Stimulated activated naive CD8-positive, alpha-beta T cell treated with anti-CD3 and anti-CD28 coated beads, Interleukin-15, amount 100 ng/mL, for 72 hours (primary cell): ENCODE results near the gene CDKAL1.

ENCODE experiments used
- ATAC-seq: fragments of 150-1000 bp; cut with Tn5 transposase; 2 replicates; pipeline ENCODE4 v1.10.0; 2021; ENCODE audit warnings: mild to moderate bottlenecking, moderate library complexity
- DNase-seq, 2 donors: peaks; one replicate each; pipeline ENCODE4 v3.0.0; 2021 to 2022
- H3K27ac Mint-ChIP-seq, 2 donors: one replicate each; pipeline ENCODE4 v1.8.0; 2022; ENCODE audit warnings: mild to moderate bottlenecking in 2 of 2, mixed read lengths in 2 of 2, moderate library complexity in 2 of 2
- H3K27me3 Mint-ChIP-seq: one replicate; pipeline ENCODE4 v1.8.0; 2022; ENCODE audit warnings: mixed read lengths
- H3K4me1 Mint-ChIP-seq: one replicate; pipeline ENCODE4 v1.8.0; 2022; ENCODE audit warnings: mild to moderate bottlenecking, mixed read lengths
- H3K4me3 Mint-ChIP-seq, 2 donors: one replicate each; pipeline ENCODE4 v1.8.0; 2022; ENCODE audit warnings: mild to moderate bottlenecking in 2 of 2, mixed read lengths in 2 of 2, moderate library complexity in 1 of 2
- H3K9me3 Mint-ChIP-seq, 2 donors: one replicate each; pipeline ENCODE4 v1.8.0; 2022; ENCODE audit warnings: mixed read lengths in 2 of 2

Gene CDKAL1

DNA sequence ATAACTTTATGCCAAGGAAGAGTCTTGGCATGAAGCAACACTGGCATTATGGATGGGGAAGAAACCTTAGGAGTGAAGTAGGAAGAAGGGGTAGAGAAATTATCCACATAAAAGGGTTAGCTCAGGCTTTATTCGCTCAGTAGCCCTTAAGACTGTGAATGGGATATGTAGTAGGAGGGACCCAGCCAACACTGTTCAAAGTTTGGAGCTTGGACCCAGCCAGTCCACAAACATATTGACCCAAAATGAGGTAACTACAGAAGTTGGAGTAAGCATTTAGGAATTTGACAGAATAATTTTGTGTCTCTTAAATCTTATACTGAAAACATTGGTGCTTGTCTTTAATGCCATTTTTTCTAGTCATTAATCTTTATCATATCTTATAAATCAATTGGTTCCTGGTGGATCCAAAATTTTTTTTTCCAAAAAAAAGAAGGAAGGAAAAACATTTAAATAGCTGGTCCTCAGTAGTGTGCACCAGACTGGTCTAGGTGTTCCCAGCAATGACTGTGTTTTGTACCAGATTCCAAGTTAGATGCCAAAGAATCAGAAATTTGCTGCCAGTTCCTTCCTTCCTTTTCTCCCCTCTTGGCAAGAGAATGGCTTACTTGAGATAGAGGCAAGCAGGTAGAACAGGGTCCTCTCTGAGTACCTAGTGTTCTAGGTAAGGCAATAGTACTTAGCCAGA lies 607.5 kb downstream of the CDKAL1 start:
- Mint-ChIP-seq H3K27ac (no peak overlapping the region), H3K9me3 (no peaks in the 10 kb centered on the region), H3K4me3 (no peak overlapping the region), H3K27me3 (no peaks in the 10 kb centered on the region), H3K4me1 (no peaks in the 10 kb centered on the region)
- ATAC-seq (no peak), DNase-seq (no peak)

DNA sequence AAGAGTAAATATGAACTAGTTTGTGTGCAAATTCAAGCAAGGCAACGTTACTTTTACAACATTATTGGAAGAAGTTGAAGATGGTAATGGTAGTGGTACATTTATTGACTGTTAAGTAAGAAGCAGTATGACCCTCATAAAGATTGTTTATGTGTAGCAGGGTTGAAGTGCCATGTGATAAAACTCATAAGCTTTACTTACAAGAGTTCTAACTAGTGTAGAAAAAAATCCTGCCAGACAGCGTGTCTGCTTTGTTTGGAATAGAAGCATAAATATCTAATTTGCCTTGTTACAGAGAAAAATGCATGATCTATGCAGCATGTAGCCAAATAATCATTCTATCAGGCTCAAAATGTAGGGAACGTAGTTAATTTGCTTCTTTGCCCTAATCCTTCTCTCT lies 608.5 kb downstream of the CDKAL1 start:
- Mint-ChIP-seq H3K27ac (no peak overlapping the region), H3K27me3 (no peaks in the 10 kb centered on the region), H3K9me3 (no peaks in the 10 kb centered on the region), H3K4me3 (no peak overlapping the region), H3K4me1 (no peaks in the 10 kb centered on the region)
- ATAC-seq (no peak), DNase-seq (no peak)

- Mint-ChIP-seq H3K9me3 (no peaks in the 10 kb centered on the region), H3K27ac (no peak overlapping the region), H3K27me3 (no peaks in the 10 kb centered on the region), H3K4me1 (no peaks in the 10 kb centered on the region), H3K4me3 (no peak overlapping the region)
- DNase-seq (no peak), ATAC-seq (no peak)
These were observed 609.4 kb downstream of the CDKAL1 start for GRCh38 chr6:21143645-21144044.

- no peaks in the 10 kb centered on the region for H3K9me3 Mint-ChIP-seq
- H3K27ac Mint-ChIP-seq, result no peak overlapping the region
These were observed 610.7 kb downstream of the CDKAL1 start for GRCh38 chr6:21144928-21145327.

GRCh38 chr6:21147995-21148394 lies 613.7 kb downstream of the CDKAL1 start:
- DNase-seq (no peak), ATAC-seq (no peak)
- Mint-ChIP-seq H3K9me3 (no peaks in the 10 kb centered on the region), H3K4me3 (no peak overlapping the region), H3K27me3 (no peaks in the 10 kb centered on the region), H3K4me1 (no peaks in the 10 kb centered on the region), H3K27ac (no peak overlapping the region)

More at GRCh38 chr6:21144928-21145327, 610.7 kb downstream of the CDKAL1 start:
- DNase-seq (no peak), ATAC-seq (no peak)
- H3K4me3 Mint-ChIP-seq, result no peak overlapping the region
- no peaks in the 10 kb centered on the region for H3K27me3 Mint-ChIP-seq
- H3K4me1 Mint-ChIP-seq, result no peaks in the 10 kb centered on the region

DNA sequence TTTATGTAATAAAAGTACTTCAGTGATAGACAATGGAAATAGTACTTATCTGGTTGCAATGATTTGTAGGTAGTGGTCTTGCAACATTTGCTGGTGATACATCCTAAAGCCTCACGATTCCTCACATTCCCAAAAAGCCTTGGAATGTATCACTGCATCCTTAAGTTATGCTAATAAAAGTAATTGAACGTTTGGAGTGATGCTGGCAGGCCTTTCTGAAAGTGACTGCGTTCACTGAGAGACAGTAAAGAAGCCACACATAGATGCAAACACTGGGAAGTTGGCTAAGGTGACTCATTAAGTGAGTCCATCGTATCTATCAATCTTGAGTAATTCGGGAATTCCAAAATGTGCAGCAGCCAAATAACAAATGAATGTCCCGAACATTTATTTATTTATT lies 615.2 kb downstream of the CDKAL1 start:
- no peaks in the 10 kb centered on the region for H3K9me3 Mint-ChIP-seq
- H3K27me3 Mint-ChIP-seq, result no peaks in the 10 kb centered on the region
- no peak overlapping the region for H3K4me3 Mint-ChIP-seq
- no peaks in the 10 kb centered on the region for H3K4me1 Mint-ChIP-seq
- DNase-seq (no peak), ATAC-seq (no peak)
- H3K27ac Mint-ChIP-seq, result no peak overlapping the region

- no peak for ATAC-seq
- DNase-seq, result no peak
- no peak overlapping the region for H3K4me3 Mint-ChIP-seq
- H3K4me1 Mint-ChIP-seq, result no peaks in the 10 kb centered on the region
- no peaks in the 10 kb centered on the region for H3K27me3 Mint-ChIP-seq
- no peak overlapping the region for H3K27ac Mint-ChIP-seq
- H3K9me3 Mint-ChIP-seq, result no peaks in the 10 kb centered on the region
These were observed 616.4 kb downstream of the CDKAL1 start for GRCh38 chr6:21150667-21151066.

- no peaks in the 10 kb centered on the region for H3K27me3 Mint-ChIP-seq
- no peak overlapping the region for H3K4me3 Mint-ChIP-seq
- H3K27ac Mint-ChIP-seq, result no peak overlapping the region
- no peaks in the 10 kb centered on the region for H3K9me3 Mint-ChIP-seq
- ATAC-seq (no peak), DNase-seq (no peak)
- no peaks in the 10 kb centered on the region for H3K4me1 Mint-ChIP-seq
These were observed 616.9 kb downstream of the CDKAL1 start for GRCh38 chr6:21151119-21151518.

DNA sequence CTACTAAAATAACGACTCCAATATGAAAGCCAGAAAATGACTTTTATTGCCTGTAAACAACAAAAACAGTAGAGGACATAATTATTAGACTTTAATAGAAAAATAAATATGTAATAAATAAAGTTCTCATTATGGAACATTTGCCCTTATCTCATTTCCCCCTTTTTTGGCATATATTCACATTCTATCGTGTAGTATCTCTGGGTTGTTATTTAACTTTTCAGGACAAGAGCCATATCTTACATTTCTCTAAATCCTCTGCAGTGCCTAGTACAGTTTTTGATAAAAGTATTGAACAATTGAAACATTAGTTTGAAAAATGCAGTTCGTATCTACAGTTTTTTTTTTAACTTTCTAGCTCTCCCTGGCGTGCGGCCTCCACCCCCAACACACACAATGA lies 617.3 kb downstream of the CDKAL1 start:
- Mint-ChIP-seq H3K27me3 (no peaks in the 10 kb centered on the region), H3K27ac (no peak overlapping the region), H3K4me1 (no peaks in the 10 kb centered on the region), H3K4me3 (no peak overlapping the region), H3K9me3 (no peaks in the 10 kb centered on the region)
- DNase-seq, result no peak
- no peak for ATAC-seq

DNA sequence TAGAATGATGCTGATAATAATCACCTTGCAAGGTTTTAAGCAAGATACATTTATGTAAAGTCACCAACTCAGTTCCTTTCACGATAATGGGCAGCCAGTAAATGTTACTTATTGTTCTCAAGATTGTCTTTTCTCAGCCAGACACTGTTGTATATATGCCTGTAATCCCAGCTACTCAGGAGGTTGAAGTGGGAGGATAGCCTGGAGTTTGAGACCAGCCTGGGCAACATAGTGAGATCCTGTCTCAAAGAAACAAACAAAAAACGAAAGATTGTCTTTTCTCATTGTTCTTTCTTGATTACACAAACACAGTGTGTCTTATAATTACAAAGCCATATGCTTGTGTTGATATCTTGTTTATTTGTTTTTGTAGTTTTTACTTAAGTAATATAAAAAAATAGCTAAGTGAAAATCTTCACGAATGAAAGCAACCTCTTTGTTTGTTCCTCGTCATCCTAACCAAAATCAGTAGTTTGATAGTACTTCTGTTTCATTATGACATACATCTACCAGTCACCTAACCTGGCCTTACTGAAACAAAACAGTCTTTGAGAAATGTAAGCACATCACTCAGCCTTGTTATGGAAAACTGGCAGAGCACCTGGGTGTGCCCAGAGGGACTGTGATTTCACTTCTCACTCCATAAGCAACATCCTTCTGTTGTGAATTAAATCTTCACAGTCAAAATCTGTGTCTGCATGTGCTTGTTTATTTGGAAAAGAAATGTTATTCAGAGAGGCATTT lies 623.1 kb downstream of the CDKAL1 start:
- Mint-ChIP-seq H3K9me3 (no peaks in the 10 kb centered on the region), H3K27me3 (no peaks in the 10 kb centered on the region), H3K4me1 (no peaks in the 10 kb centered on the region), H3K4me3 (no peak overlapping the region), H3K27ac (no peak overlapping the region)
- DNase-seq (no peak), ATAC-seq (no peak)

- Mint-ChIP-seq H3K27ac (no peak overlapping the region), H3K9me3 (no peaks in the 10 kb centered on the region), H3K27me3 (no peaks in the 10 kb centered on the region), H3K4me3 (no peak overlapping the region), H3K4me1 (peaks cover 7% of the 10 kb centered on the region)
- no peak for ATAC-seq
- DNase-seq, result no peak
These were observed 623.9 kb downstream of the CDKAL1 start for GRCh38 chr6:21158149-21158548.

GRCh38 chr6:21158873-21159272 lies 624.6 kb downstream of the CDKAL1 start:
- Mint-ChIP-seq H3K4me1 (peaks cover 13% of the 10 kb centered on the region), H3K27me3 (no peaks in the 10 kb centered on the region), H3K4me3 (no peak overlapping the region), H3K27ac (no peak overlapping the region), H3K9me3 (no peaks in the 10 kb centered on the region)
- no peak for ATAC-seq
- no peak for DNase-seq

DNA sequence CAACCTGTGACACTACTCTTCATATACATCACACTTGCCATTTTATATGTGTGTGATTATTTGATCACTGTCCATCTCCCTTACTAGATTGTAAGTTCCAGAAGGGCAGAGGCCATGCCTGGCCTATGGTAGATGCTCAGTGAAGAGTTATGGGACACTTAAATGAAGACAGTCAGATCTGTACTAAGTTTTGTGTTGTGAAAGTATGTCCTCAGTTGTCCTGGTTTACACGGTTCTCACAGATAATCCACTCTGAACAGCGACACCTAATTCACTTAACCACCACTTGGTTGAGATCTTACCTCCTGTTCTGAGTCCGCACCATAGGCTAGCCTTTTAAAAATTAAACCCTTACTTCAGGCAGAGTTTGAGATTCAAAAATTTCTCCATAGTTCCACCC lies 625.2 kb downstream of the CDKAL1 start:
- Mint-ChIP-seq H3K4me3 (no peak overlapping the region), H3K27me3 (no peaks in the 10 kb centered on the region), H3K4me1 (peaks cover 16% of the 10 kb centered on the region), H3K27ac (no peak overlapping the region), H3K9me3 (no peaks in the 10 kb centered on the region)
- ATAC-seq (no peak), DNase-seq (no peak)

DNA sequence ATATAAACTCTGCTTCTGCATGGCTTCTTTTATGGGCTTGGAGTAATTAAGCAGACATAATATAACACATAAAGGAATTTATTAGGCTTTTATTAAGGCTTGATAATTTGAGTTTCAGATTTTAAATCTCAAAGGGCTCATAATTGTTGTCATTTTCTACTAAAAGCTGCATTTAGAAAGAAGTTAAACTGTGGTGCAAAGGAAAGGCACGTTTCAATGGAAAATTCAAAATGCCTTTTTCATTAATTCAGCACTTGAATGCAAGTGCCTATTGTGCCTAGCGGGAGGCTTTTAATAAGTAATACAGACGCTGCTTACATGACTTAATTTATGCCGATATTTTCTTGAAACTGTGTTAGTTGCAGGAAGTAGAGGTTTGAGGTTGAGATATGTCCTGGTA lies 627.5 kb downstream of the CDKAL1 start:
- Mint-ChIP-seq H3K4me3 (no peak overlapping the region), H3K4me1 (peaks cover 25% of the 10 kb centered on the region), H3K27me3 (no peaks in the 10 kb centered on the region), H3K27ac (no peak overlapping the region), H3K9me3 (no peaks in the 10 kb centered on the region)
- DNase-seq (no peak), ATAC-seq (no peak)

DNA sequence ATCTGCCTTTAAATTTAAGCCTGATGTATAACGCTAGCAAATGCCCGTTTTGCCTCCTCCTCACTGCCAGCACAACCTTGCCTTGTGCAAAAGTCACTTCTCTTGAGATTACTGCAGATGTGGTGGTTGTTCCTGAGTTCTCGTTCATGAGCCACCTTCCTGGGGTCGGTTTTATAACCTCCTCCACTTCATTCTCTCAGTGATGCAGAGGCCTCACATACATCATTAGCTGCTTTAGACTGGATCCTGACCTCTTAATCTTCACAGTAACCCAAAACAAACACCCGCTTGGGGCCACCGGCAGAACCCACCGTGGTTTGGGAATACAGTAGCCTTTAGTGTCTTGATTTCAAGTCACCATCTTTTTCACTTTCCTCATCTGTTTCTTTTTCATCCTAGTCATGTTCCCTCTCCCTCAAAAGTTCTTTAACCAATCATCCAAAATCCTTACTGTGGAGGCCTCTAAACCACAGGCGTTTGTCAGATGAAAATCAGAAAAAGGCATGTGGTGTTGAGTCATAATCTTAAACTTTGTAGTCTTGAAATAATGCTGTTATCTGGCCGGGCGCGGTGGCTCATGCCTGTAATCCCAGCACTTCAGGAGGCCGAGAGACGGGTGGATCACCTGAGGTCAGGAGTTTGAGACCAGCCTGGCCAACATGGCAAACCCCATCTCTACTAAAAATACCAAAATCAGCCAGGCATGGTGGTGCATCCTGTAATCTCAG lies 629.0 kb downstream of the CDKAL1 start:
- H3K4me3 Mint-ChIP-seq, result no peak overlapping the region
- H3K4me1 Mint-ChIP-seq, result peaks cover 25% of the 10 kb centered on the region
- ATAC-seq, result no peak
- no peaks in the 10 kb centered on the region for H3K27me3 Mint-ChIP-seq
- no peak overlapping the region for H3K27ac Mint-ChIP-seq
- H3K9me3 Mint-ChIP-seq, result no peaks in the 10 kb centered on the region
- no peak for DNase-seq

DNA sequence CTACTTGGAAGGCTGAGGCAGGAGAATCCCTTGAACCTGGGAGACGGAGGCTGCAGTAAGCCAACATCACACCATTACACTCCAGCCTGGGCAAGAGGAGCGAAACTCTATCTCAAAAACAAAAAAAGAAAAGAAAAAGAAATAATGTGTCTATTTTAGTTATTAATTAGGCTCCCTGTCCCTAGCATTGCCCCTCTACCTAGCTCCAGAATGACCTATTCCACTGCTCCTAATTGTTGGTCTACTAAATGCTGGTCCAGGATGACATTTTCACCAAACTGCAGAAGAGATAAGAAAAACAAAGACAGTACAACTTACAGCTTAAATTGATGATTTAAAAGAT lies 629.6 kb downstream of the CDKAL1 start:
- no peak for ATAC-seq
- Mint-ChIP-seq H3K27me3 (no peaks in the 10 kb centered on the region), H3K27ac (no peak overlapping the region), H3K4me1 (peaks cover 25% of the 10 kb centered on the region), H3K9me3 (no peaks in the 10 kb centered on the region), H3K4me3 (no peak overlapping the region)
- DNase-seq, result no peak
